ENCODE measurements around the gene POFUT2.

POFUT2 gene

DNA sequence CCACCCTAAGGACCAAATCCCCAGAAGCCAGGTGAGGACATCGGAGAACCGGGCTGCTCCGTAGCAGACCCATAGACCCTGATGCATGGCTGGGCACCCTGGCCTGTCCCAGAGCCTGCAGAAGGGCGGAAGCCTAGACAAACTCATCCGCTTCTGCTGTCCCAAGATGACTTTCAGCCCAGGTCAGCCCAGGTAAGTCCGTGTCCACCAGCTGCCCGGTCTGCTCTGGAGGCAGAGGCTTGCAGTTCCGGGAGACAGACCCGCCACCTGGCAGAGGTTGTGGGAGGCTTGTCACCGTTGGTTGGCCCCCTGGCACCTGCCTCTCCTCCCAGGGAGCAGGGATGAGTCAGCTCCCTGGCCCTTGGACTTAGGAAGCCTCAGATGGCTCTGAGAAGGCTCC is 22.8 kb upstream of the POFUT2 start:
- Histone ChIP-seq H3K9me2 (ENCODE audit: low read depth, low read length) (no peaks in the 10 kb centered on the region), H3K36me3 (ENCODE audit: insufficient read depth, low read length) (no peaks in the 10 kb centered on the region), H3K4me3 (ENCODE audit: low read depth, low read length, poor library complexity, severe bottlenecking) (no peak overlapping the region), H2AFZ (ENCODE audit: low read length) (no peak overlapping the region), H3K9ac (ENCODE audit: low read length) (no peak overlapping the region), H3K79me2 (ENCODE audit: insufficient read depth, low read length) (no peaks in the 10 kb centered on the region), H3K27ac (ENCODE audit: low read depth, low read length, poor library complexity, severe bottlenecking) (no peak overlapping the region), H3F3A (ENCODE audit: insufficient read depth, low read length) (no peaks in the 10 kb centered on the region), H3K27me3 (ENCODE audit: insufficient read depth, low read length) (peaks cover 3% of the 10 kb centered on the region; the same call in 1 of the 2 replicates), H3K4me2 (ENCODE audit: low read length) (no peak overlapping the region), H3K4me1 (ENCODE audit: insufficient read depth, low read length, severe bottlenecking) (no peaks in the 10 kb centered on the region), H3K9me3 (ENCODE audit: low read length) (no peaks in the 10 kb centered on the region), H4K20me1 (ENCODE audit: insufficient read depth, low read length) (no peaks in the 10 kb centered on the region)
- TF ChIP-seq EZH2 (IDR thresholded peaks at IDR 0.05; ENCODE audit: borderline replicate concordance, low read length): no peak
- TF ChIP-seq CTCF (IDR thresholded peaks at IDR 0.05; ENCODE audit: low read length): no peak

GRCh38 chr21:45309987-45310381 is 22.3 kb upstream of the POFUT2 start:
- H3K9me2 ChIP-seq (ENCODE audit: low read depth, low read length): no peaks in the 10 kb centered on the region
- no peak overlapping the region for H3K4me3 ChIP-seq (ENCODE audit: low read depth, low read length, poor library complexity, severe bottlenecking)
- H3K4me2 ChIP-seq (ENCODE audit: low read length): no peak overlapping the region
- H3K9ac ChIP-seq (ENCODE audit: low read length): no peak overlapping the region
- H3K79me2 ChIP-seq (ENCODE audit: insufficient read depth, low read length): no peaks in the 10 kb centered on the region
- H3K4me1 ChIP-seq (ENCODE audit: insufficient read depth, low read length, severe bottlenecking): no peaks in the 10 kb centered on the region
- H3K27ac ChIP-seq (ENCODE audit: low read depth, low read length, poor library complexity, severe bottlenecking): no peak overlapping the region
- H3K9me3 ChIP-seq (ENCODE audit: low read length): no peaks in the 10 kb centered on the region
- no peak for TF ChIP-seq EZH2 (IDR thresholded peaks at IDR 0.05; ENCODE audit: borderline replicate concordance, low read length)
- no peak for TF ChIP-seq CTCF (IDR thresholded peaks at IDR 0.05; ENCODE audit: low read length)
- H4K20me1 ChIP-seq (ENCODE audit: insufficient read depth, low read length): no peaks in the 10 kb centered on the region
- H3F3A ChIP-seq (ENCODE audit: insufficient read depth, low read length): no peaks in the 10 kb centered on the region
- no peak overlapping the region for H2AFZ ChIP-seq (ENCODE audit: low read length)
- H3K27me3 ChIP-seq (ENCODE audit: insufficient read depth, low read length): peaks cover 3% of the 10 kb centered on the region; the same call in 1 of the 2 replicates
- H3K36me3 ChIP-seq (ENCODE audit: insufficient read depth, low read length): no peaks in the 10 kb centered on the region

- Histone ChIP-seq H3K4me1 (ENCODE audit: insufficient read depth, low read length, severe bottlenecking) (no peaks in the 10 kb centered on the region), H3K27me3 (ENCODE audit: insufficient read depth, low read length) (peaks cover 3% of the 10 kb centered on the region; the same call in 1 of the 2 replicates), H3K27ac (ENCODE audit: low read depth, low read length, poor library complexity, severe bottlenecking) (no peak overlapping the region), H2AFZ (ENCODE audit: low read length) (no peak overlapping the region), H3K36me3 (ENCODE audit: insufficient read depth, low read length) (no peaks in the 10 kb centered on the region), H3K9me3 (ENCODE audit: low read length) (no peaks in the 10 kb centered on the region), H4K20me1 (ENCODE audit: insufficient read depth, low read length) (no peaks in the 10 kb centered on the region), H3K4me3 (ENCODE audit: low read depth, low read length, poor library complexity, severe bottlenecking) (no peak overlapping the region), H3K4me2 (ENCODE audit: low read length) (no peak overlapping the region), H3F3A (ENCODE audit: insufficient read depth, low read length) (no peaks in the 10 kb centered on the region), H3K79me2 (ENCODE audit: insufficient read depth, low read length) (no peaks in the 10 kb centered on the region), H3K9me2 (ENCODE audit: low read depth, low read length) (no peaks in the 10 kb centered on the region), H3K9ac (ENCODE audit: low read length) (no peak overlapping the region)
- TF ChIP-seq EZH2 (IDR thresholded peaks at IDR 0.05; ENCODE audit: borderline replicate concordance, low read length): no peak
- peak; percentile 75; the same call in 1 of the 2 replicates for TF ChIP-seq CTCF (IDR thresholded peaks at IDR 0.05; ENCODE audit: low read length)
These were observed 21.6 kb upstream of the POFUT2 start for GRCh38 chr21:45309069-45309986.

All from OCI-LY1 (cell line).